NCI-H187 treated with DMSO at 0.1 percent for 48 hours (cell line): ENCODE data around the gene CDK6.
"Not testable (repeated sequence)": the region's sequence is repeated elsewhere in the genome, so short reads cannot be mapped to it uniquely, and the experiment has no call there.

ENCODE experiments used
- DNase-seq: peaks from one replicate; lab custom pipeline; 2025; lab: John Stamatoyannopoulos, UW

The CDK6 gene

DNA sequence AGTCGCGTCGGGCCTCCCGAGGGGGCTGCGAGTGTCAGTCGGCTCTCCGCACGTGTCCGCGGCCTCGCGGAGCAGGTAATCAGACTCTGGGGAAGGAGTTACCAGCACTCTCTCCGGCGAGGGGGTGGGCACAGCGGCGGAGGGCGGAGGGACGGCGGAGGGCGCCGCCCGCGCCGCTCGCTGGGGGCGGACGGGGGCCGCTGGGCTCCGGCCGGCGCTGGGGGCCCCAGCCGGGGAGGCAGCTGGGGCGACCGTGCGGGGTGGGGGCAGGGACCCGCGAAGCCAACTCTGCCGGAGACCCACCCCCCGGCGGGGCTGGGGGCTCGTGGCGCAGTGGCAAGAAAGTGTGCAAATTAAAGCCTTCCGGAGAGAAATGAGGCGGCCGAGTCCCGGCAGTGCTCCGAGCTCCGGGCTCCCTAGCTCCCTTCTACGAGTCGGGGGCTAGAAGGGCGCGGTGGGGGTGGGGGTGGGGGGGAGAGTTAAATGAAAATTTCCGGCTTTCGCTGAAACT is at the start of gene CDK6:
CDK6 (minus strand) TSS at position 85 of the 511 bp plus-strand sequence. CDS start 3,250 bp downstream, outside the sequence.
- no peak for DNase-seq

DNA sequence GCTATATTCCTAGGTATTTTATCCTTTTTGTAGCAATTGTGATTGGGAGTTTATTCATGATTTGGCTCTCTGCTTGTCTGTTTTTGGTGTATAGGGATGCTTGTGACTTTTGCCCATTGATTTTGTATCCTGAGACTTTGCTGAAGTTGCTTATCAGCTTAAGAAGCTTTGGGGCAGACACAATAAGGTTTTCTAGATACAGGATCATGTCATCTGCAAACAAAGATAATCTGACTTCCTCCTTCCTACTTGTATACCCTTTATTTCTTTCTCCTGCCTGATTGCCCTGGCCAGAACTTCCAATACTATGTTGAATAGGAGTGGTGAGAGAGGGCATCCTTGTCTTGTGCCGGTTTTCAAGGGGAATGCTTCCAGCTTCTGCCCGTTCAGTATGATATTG is 49.7 kb upstream of the CDK6 start:
- DNase-seq, result not testable (repeated sequence)

DNA sequence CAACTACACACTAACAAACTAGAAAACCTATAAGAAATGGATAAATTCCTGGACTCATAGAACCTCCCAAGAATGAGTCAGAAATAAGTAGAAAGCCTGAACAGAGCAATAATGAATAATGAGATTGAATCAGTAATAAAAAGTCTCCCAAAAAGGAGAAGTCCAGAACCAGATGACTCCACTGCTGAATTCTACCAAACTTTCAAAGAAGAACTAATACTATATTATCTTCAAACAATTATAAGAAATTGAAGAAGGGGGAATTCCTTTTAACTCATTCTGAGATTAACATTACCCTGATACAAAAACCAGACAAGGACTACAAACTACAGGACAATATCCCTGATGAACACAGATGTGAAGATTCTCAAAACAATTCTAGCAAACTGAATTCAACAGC is 47.8 kb upstream of the CDK6 start:
- no peak for DNase-seq

DNA sequence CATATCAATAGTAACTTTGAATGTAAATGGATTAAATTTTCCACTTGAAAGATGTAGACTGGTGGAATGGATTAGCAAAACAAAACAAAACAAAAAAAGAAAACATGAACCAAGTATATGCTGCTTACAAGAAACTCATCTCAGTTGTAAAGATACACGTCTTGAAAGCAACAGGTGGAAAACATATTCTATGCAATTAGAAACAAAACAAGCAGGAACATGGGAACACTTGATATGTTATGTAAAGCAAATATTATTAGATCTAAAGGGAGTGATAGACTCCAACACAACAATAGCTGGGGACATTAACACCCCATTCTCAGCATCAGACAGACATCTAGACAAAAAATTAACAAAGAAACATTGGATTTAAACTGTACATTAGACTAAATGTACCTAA is 46.4 kb upstream of the CDK6 start:
- DNase-seq, result no peak

DNA sequence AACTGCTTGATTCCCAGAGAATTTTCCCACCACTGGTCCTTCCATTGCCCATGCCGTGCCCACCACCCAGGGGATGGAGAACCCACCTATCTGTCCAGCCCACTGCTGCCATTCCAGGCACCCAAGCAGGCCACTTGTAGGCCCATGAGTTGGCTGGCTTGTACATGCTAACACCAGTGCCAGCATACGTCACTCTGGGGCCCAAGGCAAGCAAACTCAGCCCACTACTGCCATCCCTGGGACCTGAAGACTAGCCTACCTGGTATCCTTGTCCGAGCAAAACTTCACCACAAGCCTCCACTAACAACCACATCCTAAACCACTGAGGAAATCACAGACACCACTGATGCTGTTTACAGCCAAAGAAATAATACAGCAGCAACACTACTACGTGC is 44.7 kb upstream of the CDK6 start:
- DNase-seq, result no peak

DNA sequence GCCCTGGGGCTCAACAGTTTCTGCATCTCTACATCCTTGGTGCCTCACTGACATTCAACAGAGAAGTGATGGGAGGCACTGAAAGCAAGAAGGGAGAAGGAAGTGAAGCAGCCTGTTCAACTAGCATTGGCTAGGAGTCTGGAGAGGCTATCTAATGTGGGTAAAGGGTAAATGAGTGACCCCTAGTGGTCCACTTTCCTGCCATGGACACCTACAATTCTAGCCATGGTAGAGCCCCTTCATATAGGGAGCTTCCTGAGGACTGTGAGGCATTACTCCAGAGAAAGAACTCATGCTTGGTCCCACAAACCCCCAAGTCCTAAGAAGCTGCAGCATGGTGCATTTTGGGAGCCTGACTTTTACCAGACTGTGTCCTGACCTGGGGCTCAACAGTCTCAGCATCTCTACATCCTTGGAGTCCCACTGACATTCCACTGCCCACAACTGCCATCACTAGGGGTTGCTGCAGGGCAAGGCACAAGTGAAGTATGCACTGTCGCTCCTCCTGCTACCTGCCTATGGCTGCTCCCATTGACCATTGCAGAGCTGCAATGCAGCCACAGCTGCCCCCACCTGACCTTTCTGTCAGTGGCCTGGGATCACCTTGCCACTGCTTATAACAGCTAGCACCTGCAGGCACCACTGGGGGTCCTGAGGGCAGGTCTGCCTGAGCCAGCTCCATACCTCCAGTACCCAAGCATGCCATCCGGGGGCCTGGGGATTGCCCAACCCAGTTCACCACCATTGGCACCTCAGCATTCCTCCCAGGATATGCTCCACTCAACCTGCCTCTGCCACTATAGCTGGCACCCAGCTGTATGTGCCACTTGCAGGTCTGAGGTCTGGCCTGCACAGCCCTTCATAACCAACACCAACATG is 44.1 kb upstream of the CDK6 start:
- DNase-seq, result no peak

DNA sequence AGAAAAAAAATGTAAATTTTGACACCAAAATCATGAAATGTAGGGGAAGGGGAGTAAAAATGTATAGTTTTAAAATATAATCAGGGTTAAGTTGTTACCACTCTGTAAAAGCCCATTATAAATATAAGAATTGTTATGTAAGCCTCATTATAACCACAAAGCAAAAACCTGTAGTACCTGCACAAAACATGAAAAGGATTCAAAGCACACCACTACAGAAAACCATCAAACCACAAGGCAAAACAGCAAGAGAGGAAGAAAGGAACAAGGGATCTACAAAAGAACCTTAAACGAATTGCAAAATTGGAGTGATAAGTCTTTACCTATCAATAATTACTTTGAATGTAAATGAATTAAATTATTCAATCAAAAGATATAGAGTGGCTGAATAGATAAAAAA is 41.0 kb upstream of the CDK6 start:
- DNase-seq, result no peak

DNA sequence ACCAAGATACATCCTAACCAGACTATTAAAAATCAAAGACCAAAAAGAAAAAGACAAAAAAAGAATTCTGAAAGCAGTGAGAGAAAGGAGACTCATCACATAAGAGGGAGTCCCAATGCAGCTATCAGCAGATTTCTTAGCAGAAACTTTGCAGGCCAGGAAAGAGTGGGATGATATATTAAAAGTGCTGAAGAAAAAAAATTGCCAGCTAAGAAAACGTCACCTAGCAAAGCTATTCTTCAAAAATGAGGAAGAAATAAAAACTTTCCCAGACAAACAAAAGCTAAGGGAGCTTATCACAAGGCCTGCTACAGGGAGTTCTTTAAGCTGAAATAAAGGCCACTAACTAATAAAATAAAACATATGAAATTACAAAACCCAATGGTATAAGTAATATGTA is 40.5 kb upstream of the CDK6 start:
- no peak for DNase-seq

DNA sequence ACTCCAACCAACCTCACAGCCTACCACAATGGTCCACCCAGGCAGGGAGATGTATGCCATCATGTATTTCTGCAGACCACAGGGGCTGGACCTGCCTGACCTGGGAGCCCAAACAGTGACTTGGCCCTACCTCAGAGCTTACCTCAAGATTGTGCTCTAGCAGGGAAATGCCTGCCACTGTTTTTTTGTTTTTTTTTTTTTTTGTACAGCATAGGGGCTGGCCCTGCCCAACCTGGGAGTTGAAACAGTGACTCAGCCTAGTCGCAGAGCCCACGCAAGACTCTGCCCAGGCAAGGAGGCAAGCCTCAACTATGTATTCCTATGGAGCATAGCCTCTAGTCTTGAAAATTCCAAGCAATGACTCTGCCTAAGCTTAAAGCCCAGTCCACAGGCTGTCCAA is 39.3 kb upstream of the CDK6 start:
- no peak for DNase-seq

DNA sequence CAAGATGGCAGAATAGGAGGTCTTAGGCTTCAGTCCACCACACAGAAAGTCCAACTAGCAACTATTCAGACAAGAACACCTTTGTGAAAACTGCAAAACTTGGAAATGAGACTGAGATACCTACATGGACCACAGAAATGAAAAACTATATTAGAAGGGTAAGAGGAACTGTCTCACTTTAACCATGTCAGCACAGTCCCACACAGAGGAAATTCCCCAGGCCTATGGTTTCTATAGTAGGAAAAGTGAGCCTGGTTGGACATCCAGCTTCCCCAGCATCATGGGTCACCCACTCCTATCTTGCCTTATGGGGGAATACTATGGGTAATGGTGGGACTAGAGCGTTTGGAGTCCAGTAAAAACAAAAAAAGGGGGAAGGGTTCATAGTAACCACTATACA is 38.8 kb upstream of the CDK6 start:
- no peak for DNase-seq

DNA sequence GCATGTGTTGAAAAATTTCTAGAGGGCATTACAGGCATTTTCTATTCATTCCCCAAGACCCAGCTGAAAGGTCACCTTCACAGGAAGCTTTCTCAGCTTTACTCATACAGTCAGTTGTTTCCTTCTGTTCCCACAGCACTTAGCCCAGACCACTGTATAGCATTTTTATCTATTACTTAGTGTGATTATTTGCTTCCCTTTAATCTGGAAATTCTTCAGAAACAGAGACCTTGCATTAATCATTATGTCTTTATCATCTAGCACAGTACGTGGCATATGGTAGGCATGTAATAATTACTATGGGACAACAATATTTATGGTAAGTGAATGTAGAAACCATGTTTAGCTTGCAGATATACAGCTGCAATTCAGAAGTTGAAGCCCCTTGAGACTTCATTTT is 38.2 kb upstream of the CDK6 start:
- no peak for DNase-seq

DNA sequence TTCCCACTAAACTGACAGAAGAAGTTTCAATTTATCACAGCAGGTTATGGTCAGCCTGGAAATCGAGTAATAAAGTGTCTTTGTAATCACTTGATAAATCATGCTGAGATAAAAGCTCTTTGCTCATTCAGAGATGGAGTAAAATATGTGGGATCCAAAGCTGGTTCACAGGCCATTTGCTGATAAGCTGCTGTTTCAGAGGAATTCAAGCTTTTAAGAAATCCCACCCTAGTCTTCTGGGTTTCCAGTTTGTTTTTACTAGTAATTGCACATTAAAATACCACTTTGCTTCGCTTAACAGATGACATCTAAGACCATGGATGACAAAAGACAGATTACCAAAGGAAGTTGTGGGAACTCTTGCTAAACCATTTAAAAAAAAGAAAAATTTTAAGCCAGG is 37.4 kb upstream of the CDK6 start:
- DNase-seq, result no peak

DNA sequence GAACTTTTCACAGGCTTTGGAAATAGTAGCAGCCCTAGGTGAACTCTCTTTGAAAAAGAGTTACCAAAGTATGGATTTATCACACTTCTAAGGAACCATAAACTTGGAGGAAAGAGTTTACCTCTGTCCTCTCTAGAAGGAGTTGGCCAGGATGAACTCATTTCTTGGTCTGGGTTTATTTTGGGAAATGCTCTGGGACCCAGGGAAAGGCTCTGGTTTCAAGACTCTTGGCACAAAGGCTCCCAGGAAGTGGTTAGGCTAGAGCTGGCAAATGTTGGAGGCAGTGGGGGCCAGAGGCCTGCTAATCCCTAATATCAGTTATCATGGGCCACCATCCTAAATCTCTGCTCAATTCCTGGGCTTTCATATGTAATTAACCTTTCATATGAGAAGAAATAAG is 36.3 kb upstream of the CDK6 start:
- DNase-seq, result no peak

DNA sequence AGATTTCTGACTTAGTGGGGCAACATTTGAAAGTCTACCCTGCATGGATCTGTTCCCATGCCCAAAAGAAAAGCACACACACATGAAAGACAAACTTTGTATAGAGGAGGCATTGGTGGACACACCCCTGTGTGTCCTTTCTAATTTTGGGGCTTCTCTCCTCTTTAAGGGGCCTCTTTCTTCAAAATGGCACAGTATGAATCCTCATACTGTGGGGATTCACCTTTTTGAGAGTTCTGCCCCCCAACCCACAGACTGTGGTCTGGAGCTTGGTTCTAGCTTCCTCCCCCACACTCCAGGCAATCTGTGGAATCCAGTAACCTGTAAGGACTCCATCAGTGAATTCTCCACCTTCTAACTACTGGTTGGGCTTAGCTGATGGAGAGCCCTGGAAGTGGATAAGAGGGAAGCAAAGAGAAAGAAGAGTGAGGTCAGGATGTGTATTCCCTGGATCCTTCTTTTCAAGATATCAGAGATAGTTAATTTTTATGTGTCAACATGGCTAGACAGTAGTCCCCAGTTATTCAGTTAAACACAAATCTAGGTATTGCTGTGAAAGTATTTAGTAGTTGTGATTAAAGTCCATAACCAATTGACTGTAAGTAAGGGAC is 32.4 kb upstream of the CDK6 start:
- no peak for DNase-seq

DNA sequence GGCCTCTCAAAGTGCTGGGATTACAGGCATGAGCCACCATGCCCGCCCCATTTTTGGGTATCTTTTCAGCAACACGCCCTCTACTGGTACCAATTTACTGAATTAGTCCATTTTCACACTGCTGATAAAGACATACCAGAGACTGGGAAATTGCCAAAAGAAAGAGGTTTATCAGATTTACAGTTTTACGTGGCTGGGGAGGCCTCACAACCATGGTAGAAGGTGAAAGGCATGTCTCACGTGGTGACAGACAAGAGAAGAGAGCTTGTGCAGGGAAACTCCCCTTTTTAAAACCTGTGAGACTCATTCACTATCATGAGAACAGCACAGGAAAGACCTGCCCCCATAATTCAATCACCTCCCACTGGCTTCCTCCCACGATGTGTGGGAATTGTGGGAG is 27.8 kb upstream of the CDK6 start:
- not testable (repeated sequence) for DNase-seq

DNA sequence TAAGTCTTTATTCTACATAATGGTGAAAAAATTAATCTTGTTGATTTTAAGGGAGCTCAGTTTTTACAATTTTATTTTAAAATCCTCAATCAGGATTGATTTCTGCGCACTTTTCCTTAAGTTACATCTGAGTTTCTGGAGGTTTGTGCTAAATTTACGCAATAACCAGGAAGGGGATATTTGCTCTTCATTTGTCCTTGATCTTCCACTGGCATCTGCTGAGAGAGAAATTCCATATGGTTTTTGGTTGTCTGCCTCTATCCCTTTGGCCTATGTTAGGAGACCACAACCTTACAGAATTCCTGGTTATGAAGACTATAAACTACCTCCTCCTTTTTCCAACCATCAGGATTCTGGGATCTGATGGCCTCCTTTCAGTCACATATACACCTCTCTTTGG is 20.1 kb upstream of the CDK6 start:
- no peak for DNase-seq

DNA sequence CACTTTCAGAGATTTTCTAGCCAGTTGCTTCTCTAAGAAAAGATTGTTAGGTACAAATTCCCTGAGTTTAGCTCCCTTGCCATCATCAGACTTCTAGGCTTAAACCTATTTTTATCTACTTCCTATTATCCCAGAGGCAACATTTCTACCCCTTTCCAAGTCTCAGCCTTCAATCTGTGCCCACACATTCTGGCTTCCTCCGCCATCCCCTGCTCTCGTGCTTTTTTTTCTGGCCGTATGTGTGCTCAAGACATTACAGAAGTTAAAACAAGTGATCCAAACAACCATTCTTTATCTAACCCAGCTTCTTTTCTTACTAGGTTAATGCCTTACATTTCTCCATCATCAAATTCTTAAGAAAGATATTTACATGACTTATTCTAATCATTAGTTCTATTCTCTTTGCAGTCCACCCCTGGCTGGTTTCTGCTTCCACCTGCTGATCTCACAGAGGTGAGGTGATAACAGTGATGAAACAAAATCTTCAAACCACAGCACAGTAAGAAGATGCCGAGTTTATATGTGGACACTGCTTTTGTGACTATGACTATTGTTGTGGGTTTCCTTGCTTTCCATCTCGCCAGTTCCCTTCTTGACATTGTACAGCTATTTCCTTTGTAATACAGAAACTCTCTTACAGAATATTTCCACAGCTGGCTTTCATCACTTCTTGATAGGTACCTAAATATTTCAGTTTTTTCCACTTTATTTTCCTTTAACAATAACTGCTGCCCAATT is 18.3 kb upstream of the CDK6 start:
- no peak for DNase-seq

DNA sequence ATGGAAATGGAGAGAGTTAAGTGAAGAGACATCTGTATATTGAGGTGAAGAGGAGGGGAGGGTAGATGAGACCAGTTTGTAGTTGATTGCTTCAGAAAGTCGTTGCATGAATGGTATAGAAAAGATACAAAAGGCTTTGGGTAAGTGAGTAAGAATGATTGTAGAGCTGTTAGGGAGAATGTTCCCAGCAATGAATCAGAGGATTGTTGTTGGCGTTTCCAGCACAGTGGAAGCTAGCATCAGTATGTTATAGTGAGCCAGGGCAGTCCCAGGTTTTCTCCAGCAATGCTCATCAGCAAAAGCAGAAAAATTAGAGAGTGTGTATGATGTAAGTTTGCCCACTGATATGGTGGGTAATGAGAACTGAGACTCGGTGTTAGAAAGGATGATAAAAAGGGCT is 15.4 kb upstream of the CDK6 start:
- no peak for DNase-seq

DNA sequence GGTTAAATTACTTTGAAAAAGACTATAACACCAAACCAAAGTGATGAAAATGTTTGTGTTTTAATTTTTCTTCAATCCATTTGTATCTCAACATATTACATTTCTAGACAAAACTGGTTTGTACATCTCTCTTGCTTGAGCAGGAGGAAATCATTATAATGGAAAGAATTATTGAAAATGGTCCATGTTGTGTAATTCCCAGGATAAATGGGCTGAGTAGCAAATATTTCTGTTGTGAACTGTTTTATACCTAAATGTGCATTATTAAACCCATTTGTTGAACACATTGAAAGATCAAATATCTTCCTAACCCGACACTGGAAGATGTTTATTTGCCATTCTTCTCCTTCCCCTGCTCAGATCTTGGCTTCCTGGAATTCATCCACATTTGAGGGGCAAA is 14.1 kb upstream of the CDK6 start:
- DNase-seq, result no peak

DNA sequence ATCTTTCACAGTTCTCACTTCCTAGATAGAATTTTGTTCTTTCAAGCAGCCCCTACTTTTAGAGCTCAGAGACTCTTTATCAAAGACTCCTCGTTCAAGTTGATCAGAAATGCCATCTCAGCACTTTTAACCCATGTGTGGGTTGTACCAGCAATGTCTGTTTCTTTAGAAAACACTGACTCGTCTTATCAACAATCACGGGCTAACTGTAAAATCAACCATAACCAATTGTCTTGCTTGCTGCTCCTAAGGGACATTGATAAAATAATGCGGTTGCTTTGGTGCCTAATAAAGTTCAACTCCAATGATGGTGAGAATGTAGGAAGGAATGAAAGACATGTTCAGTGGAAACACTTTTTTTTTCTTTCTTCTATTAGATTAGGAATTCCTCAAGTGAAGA is 12.9 kb upstream of the CDK6 start:
- DNase-seq, result no peak

DNA sequence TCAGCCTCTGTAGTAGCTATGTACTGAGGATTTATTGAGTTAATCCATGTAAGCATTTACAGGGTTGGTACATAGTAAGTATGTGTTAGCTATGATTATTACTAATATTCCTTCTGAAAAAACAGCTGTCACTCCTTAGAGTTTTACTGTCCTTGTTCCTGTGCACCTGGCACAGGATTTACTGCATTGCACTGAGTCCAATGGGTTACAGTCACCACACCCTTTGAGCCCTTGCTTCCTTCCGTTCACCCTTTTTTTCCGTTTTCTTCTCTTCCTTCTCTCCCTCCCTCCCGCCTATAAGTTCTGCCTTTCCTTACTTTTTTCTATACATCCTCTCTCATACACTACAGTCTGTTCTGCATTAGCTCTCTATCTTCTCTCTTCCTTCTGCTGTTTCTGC is 12.5 kb upstream of the CDK6 start:
- DNase-seq, result no peak

DNA sequence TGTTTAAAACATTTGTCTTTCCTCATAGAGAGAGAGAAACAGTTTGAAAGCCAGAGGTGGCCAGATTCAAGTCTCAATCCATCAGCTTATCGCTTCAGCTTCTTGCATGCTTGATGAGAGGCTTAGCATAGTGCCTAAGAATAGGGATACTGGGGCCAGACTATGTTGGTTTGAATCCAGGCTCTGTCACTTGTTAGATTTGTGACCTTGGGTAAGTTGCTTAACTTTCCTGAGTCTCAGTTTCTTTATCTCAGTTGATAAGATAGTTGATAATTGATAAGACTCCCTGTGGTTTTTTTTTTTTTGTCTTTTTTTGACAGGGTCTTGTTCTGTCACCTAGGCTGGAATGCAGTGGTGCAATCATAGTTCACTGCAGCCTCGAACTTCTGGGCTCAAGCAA is 12.1 kb upstream of the CDK6 start:
- DNase-seq, result no peak

DNA sequence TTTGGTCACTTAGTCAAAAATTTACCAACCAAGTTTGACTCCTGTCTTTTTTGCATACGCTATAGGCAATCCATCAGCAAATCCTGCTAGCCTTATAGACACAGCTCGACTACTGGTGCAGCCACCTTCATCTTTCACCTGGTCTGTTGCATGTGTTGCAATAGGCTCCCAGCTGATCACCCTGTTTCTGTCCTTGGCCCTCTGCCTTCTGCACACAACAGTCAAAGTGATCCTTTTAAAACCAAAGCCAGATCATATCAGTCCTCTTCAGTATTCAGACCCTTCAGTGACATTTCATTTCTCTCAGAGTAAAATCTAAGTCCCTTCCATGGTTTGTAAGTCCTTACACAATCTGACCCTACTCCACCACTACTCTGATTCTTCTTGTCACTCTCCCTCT is 10.9 kb upstream of the CDK6 start:
- DNase-seq, result no peak
